Spleen (tissue), 7 donors: ENCODE measurements around the gene IPO9.

Experiments
- POLR2A ChIP-seq, 3 donors: fragments of 450-650 bp; IDR thresholded peaks; one replicate each; pipeline ENCODE4 v1.5.1; 2017; ENCODE audit warnings: antibody characterized with exemption in 3 of 3, mild to moderate bottlenecking in 1 of 3
- POLR2AphosphoS5 ChIP-seq, 3 donors: sonication (generic); formaldehyde crosslinking; IDR thresholded peaks; one replicate each; pipeline ENCODE4 v1.5.1; 2017; ENCODE audit warnings: antibody characterized with exemption in 3 of 3
- TF ChIP-seq, protein P1 (sequence below), 11 experiments: fragments of 200-600 bp in 7 of 11; fragments of 450-650 bp in 4 of 11; sonication (generic) in 4 of 11; IDR thresholded peaks in 8 of 11; conservative IDR thresholded peaks in 3 of 11; 1 replicate in 7 of 11; 2 replicates in 4 of 11; pipeline versions ENCODE4 v1.4.0 to v1.8.0; 2016 to 2021; ENCODE audit warnings: antibody characterized with exemption in 11 of 11, inconsistent platforms in 4 of 11, mild to moderate bottlenecking in 1 of 11
- donor health status: DM: no; HTN: no; CAD: no; lungs with moderate emphysema.
- donor health status: DM: no; HTN: no; CAD: no.
- donor health status: DM: no; HTN: no; CAD: no.

DNA sequence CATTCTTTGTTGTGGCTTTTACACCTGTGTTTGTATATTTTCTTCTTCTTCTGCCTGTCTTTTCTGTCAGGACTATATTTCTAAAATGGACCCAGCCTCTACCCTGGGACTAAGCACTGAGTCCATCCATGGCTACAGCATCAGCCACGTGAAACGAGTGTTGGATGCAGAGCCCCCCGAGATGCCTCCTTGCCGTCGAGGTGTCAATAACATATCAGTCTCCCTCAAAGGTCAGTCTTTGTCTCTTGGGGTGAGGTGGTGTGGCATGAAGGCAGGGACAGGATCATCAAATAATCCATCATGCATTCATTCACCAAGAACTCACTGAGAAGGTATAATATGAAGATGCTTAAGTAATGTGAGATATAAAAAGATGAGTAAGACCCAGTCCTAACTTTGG, 19.1 kb upstream of the IPO9 start:
- TF ChIP-seq, protein P1, sequence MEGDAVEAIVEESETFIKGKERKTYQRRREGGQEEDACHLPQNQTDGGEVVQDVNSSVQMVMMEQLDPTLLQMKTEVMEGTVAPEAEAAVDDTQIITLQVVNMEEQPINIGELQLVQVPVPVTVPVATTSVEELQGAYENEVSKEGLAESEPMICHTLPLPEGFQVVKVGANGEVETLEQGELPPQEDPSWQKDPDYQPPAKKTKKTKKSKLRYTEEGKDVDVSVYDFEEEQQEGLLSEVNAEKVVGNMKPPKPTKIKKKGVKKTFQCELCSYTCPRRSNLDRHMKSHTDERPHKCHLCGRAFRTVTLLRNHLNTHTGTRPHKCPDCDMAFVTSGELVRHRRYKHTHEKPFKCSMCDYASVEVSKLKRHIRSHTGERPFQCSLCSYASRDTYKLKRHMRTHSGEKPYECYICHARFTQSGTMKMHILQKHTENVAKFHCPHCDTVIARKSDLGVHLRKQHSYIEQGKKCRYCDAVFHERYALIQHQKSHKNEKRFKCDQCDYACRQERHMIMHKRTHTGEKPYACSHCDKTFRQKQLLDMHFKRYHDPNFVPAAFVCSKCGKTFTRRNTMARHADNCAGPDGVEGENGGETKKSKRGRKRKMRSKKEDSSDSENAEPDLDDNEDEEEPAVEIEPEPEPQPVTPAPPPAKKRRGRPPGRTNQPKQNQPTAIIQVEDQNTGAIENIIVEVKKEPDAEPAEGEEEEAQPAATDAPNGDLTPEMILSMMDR (IDR thresholded peaks at IDR 0.05 in 8 of 11, conservative IDR thresholded peaks at IDR 0.05 in 3 of 11), result no peak
- no peak for TF ChIP-seq POLR2A (IDR thresholded peaks at IDR 0.05)
- no peak for TF ChIP-seq POLR2AphosphoS5 (IDR thresholded peaks at IDR 0.05)
